Upper lobe of left lung (tissue), 4 donors: ENCODE measurements around the gene PTPRG.

Experiments used
- CTCF ChIP-seq, 6 experiments: fragments of 450-650 bp in 4 of 6; fragments of 200-600 bp in 2 of 6; sonication (generic) in 2 of 6; IDR thresholded peaks; one replicate each; pipeline ENCODE4 v1.5.1; 2016 to 2019; ENCODE audit warnings: antibody characterized with exemption in 6 of 6
- POLR2A ChIP-seq, 4 donors: fragments of 450-650 bp; IDR thresholded peaks; one replicate each; pipeline ENCODE4 v1.5.1; 2016 to 2017; ENCODE audit warnings: antibody characterized with exemption in 4 of 4, mild to moderate bottlenecking in 2 of 4

- TF ChIP-seq CTCF (IDR thresholded peaks at IDR 0.05) (no peak), POLR2A (IDR thresholded peaks at IDR 0.05) (no peak)
Measured at GRCh38 chr3:61857297-61857696, 295.9 kb downstream of the PTPRG start.
